CD14-positive monocyte (primary cell): ENCODE measurements around the gene ANKRD10. TPM values are rescaled to one million over a fixed set of nuclear protein-coding genes. Genes with fewer than 3 reads are reported as not detected.

ENCODE experiments used
- DNase-seq, 3 donors: peaks; one replicate each; pipeline ENCODE4 v3.0.0-alpha.2; 2011 to 2022
- H2AFZ ChIP-seq: 2 replicates; pipeline ENCODE4 v1.6.0; 2012; ENCODE audit warnings: mild to moderate bottlenecking, low read depth, low read length, inconsistent platforms; ENCODE audit not compliant: insufficient read depth, poor library complexity, severe bottlenecking
- H3K27ac ChIP-seq, 2 donors: 1 replicate in 1 of 2; 2 replicates in 1 of 2; pipeline ENCODE4 v1.5.1; 2012 to 2013; ENCODE audit warnings: low read length in 2 of 2, control low read depth in 1 of 2, inconsistent platforms in 1 of 2, low read depth in 1 of 2, mild to moderate bottlenecking in 1 of 2
- H3K27me3 ChIP-seq, 2 donors: one replicate each; pipeline versions ENCODE4 v1.6.0 to v1.6.1; 2011 to 2013; ENCODE audit warnings: low read length in 2 of 2; ENCODE audit not compliant: control insufficient read depth in 2 of 2, insufficient read depth in 2 of 2
- H3K36me3 ChIP-seq, 2 donors: replicated peaks in 1 of 2; 1 replicate in 1 of 2; 2 replicates in 1 of 2; pipeline versions ENCODE4 v1.5.1 to v1.6.1; 2012 to 2013; ENCODE audit warnings: low read length in 2 of 2, control low read depth in 1 of 2, inconsistent platforms in 1 of 2, mild to moderate bottlenecking in 1 of 2; ENCODE audit not compliant: insufficient read depth in 2 of 2, control insufficient read depth in 1 of 2
- H3K4me1 ChIP-seq, 2 donors: 1 replicate in 1 of 2; 2 replicates in 1 of 2; pipeline versions ENCODE4 v1.5.1 to v1.6.1; 2012 to 2013; ENCODE audit warnings: low read length in 2 of 2, control low read depth in 1 of 2, inconsistent platforms in 1 of 2, mild to moderate bottlenecking in 1 of 2, moderate library complexity in 1 of 2; ENCODE audit not compliant: insufficient read depth in 2 of 2, control insufficient read depth in 1 of 2
- H3K4me2 ChIP-seq: replicated peaks from 2 replicates; pipeline ENCODE3; 2012; ENCODE audit warnings: low read length, moderate library complexity, mild to moderate bottlenecking; ENCODE audit not compliant: poor library complexity, severe bottlenecking; ENCODE audit errors: extremely low read depth
- H3K4me3 ChIP-seq, 3 experiments: fragments of 200-600 bp in 1 of 3; sonication (generic) in 1 of 3; replicated peaks in 1 of 3; 1 replicate in 2 of 3; 2 replicates in 1 of 3; pipeline ENCODE4 v1.5.1; 2011 to 2013; ENCODE audit warnings: low read length in 3 of 3, mild to moderate bottlenecking in 3 of 3, control low read depth in 2 of 3, low read depth in 2 of 3, inconsistent platforms in 1 of 3, moderate library complexity in 1 of 3
- H3K79me2 ChIP-seq: 2 replicates; pipeline ENCODE4 v1.6.0; 2012; ENCODE audit warnings: mild to moderate bottlenecking, control low read depth, inconsistent platforms, low read length, moderate library complexity; ENCODE audit not compliant: insufficient read depth
- H3K9ac ChIP-seq: 2 replicates; pipeline ENCODE4 v1.6.0; 2017; ENCODE audit warnings: low read length, mild to moderate bottlenecking; ENCODE audit not compliant: insufficient read depth, poor library complexity, severe bottlenecking
- H3K9me3 ChIP-seq, 2 donors: replicated peaks in 1 of 2; 1 replicate in 1 of 2; 2 replicates in 1 of 2; pipeline versions ENCODE4 v1.5.1 to v1.6.1; 2012 to 2013; ENCODE audit warnings: low read length in 2 of 2, control low read depth in 1 of 2; ENCODE audit not compliant: control insufficient read depth in 1 of 2, insufficient read depth in 1 of 2
- H4K20me1 ChIP-seq: 2 replicates; pipeline ENCODE4 v1.6.0; 2012; ENCODE audit warnings: mild to moderate bottlenecking, low read length, control low read depth, moderate library complexity; ENCODE audit not compliant: insufficient read depth
- H3K27ac Mint-ChIP-seq, 7 donors: one replicate each; pipeline ENCODE4 v1.8.0; 2020; ENCODE audit warnings: mild to moderate bottlenecking in 7 of 7, mixed read lengths in 7 of 7, moderate library complexity in 6 of 7, inconsistent platforms in 2 of 7
- H3K27me3 Mint-ChIP-seq, 3 donors: one replicate each; pipeline ENCODE4 v1.8.0; 2021 to 2022; ENCODE audit warnings: low read depth in 3 of 3, mild to moderate bottlenecking in 3 of 3, mixed read lengths in 3 of 3, moderate library complexity in 3 of 3, inconsistent platforms in 1 of 3
- H3K36me3 Mint-ChIP-seq, 2 donors: one replicate each; pipeline ENCODE4 v1.8.0; 2020; ENCODE audit warnings: mixed read lengths in 2 of 2, inconsistent platforms in 1 of 2, mild to moderate bottlenecking in 1 of 2
- H3K4me1 Mint-ChIP-seq: one replicate; pipeline ENCODE4 v1.8.0; 2020; ENCODE audit warnings: mild to moderate bottlenecking, mixed read lengths
- H3K4me3 Mint-ChIP-seq, 2 donors: one replicate each; pipeline ENCODE4 v1.8.0; 2020; ENCODE audit warnings: mild to moderate bottlenecking in 2 of 2, mixed read lengths in 2 of 2, moderate library complexity in 1 of 2
- H3K9me3 Mint-ChIP-seq, 7 donors: one replicate each; pipeline ENCODE4 v1.8.0; 2020 to 2022; ENCODE audit warnings: mixed read lengths in 7 of 7, mild to moderate bottlenecking in 6 of 7, moderate library complexity in 6 of 7, inconsistent platforms in 2 of 7
- CTCF ChIP-seq: fragments of 200-600 bp; IDR thresholded peaks from one replicate; pipeline ENCODE4 v1.8.0; 2022; ENCODE audit warnings: antibody characterized with exemption, mild to moderate bottlenecking
- WGBS: methylation state at CpG from one replicate; pipeline ENCODE4 v1.1.5; 2013; ENCODE audit warnings: missing lambda C conversion rate; ENCODE audit not compliant: insufficient coverage; 5-methylcytosine and 5-hydroxymethylcytosine counted together
- intact Hi-C, 2 donors: fragments of 100-400 bp; cut with micrococcal nuclease; formaldehyde crosslinking; loops; one replicate each; pipeline versions ENCODE4 v1.15.0 to v1.15.1; 2023
- polyA plus RNA-seq, 3 donors: library from polyadenylated mRNA; depleted of rRNA in 1 of 3; unstranded in 2 of 3; stranded (reverse) in 1 of 3; fragments of 300-500 nt in 2 of 3; fragments of >200 nt in 1 of 3; fragmentation: Illumina TruSeq in 2 of 3; gene quantifications; 1 replicate in 2 of 3; 2 replicates in 1 of 3; pipeline ENCODE4 v1.2.3, GENCODE V29; 2012 to 2021

Gene ANKRD10
- polyA plus RNA-seq, 3 donors, result 30.5 to 79.9 (median 37.2) TPM

- Histone ChIP-seq H3K27ac (peak overlapping the region; percentile 89 to 98), H3K27me3 (no peaks in the 10 kb centered on the region), H3K36me3 (peaks cover 12 to 15% of the 10 kb centered on the region in 2 donors), H3K9ac (peak overlapping the region; percentile 97), H3K9me3 (no peaks in the 10 kb centered on the region), H4K20me1 (peaks cover 44% of the 10 kb centered on the region), H3K79me2 (peaks cover 49% of the 10 kb centered on the region), H3K4me3 (peak overlapping the region; percentile 86 to 92 (median 89)), H3K4me1 (peaks cover 27 to 28% of the 10 kb centered on the region in 2 donors), H3K4me2 (peak overlapping the region; percentile 92), H2AFZ (peak overlapping the region; percentile 75)
- no peak for DNase-seq
- peaks cover 31% of the 10 kb centered on the region for H3K4me1 Mint-ChIP-seq
- H3K9me3 Mint-ChIP-seq, result no peaks in the 10 kb centered on the region
- intact Hi-C loops, result loop anchor here (2.0 to 10.0 kb wide), 6 partner anchors 130 to 310 kb away; partner anchors contain the start of gene ING1 (in 2 of the 2)
- H3K36me3 Mint-ChIP-seq, result peaks cover 14 to 18% of the 10 kb centered on the region in 2 donors
- WGBS, result 0% methylated on average over 103 of the region's 103 CpGs
- H3K4me3 Mint-ChIP-seq, result peak overlapping the region; percentile 90 to 92
- no peak for TF ChIP-seq CTCF
- H3K27me3 Mint-ChIP-seq, result no peaks in the 10 kb centered on the region
- peak overlapping the region; percentile 91 to 99 (median 94) for H3K27ac Mint-ChIP-seq
These were observed 375 bp downstream of the ANKRD10 start for GRCh38 chr13:110914331-110915056.

GRCh38 chr13:110914081-110914330 is 863 bp downstream of the ANKRD10 start:
- H3K79me2 ChIP-seq, result peaks cover 54% of the 10 kb centered on the region
- H3K4me1 ChIP-seq, result peaks cover 27 to 28% of the 10 kb centered on the region in 2 donors
- H3K4me1 Mint-ChIP-seq, result peaks cover 33% of the 10 kb centered on the region

More at GRCh38 chr13:110914081-110914330, 863 bp downstream of the ANKRD10 start:
- no peaks in the 10 kb centered on the region for H3K9me3 ChIP-seq
- H3K9ac ChIP-seq, result peak overlapping the region; percentile 97
- peak overlapping the region; percentile 92 for H3K4me2 ChIP-seq
- H3K27me3 ChIP-seq, result no peaks in the 10 kb centered on the region
- Mint-ChIP-seq H3K9me3 (no peaks in the 10 kb centered on the region), H3K27me3 (no peaks in the 10 kb centered on the region), H3K27ac (peak overlapping the region; percentile 87 to 99 (median 89)), H3K36me3 (peaks cover 19 to 23% of the 10 kb centered on the region in 2 donors), H3K4me3 (peak overlapping the region; percentile 87 to 90)
- TF ChIP-seq CTCF, result no peak
- peak overlapping the region; percentile 75 for H2AFZ ChIP-seq
- H3K27ac ChIP-seq, result peak overlapping the region; percentile 89 to 98
- DNase-seq, result peak; percentile 63 to 85 (median 67)
- H3K36me3 ChIP-seq, result peaks cover 16 to 20% of the 10 kb centered on the region in 2 donors
- intact Hi-C loops, result loop anchor here (2.0 to 10.0 kb wide), 5 partner anchors 131 to 311 kb away; partner anchors contain the start of gene ING1 (in 2 of the 2)
- H3K4me3 ChIP-seq, result peak overlapping the region; percentile 86 to 92 (median 89)
- H4K20me1 ChIP-seq, result peaks cover 49% of the 10 kb centered on the region
- under 1% methylated on average over 27 of the region's 27 CpGs for WGBS
